ENCODE data around the gene UNC50.

- TF ChIP-seq, protein P1, sequence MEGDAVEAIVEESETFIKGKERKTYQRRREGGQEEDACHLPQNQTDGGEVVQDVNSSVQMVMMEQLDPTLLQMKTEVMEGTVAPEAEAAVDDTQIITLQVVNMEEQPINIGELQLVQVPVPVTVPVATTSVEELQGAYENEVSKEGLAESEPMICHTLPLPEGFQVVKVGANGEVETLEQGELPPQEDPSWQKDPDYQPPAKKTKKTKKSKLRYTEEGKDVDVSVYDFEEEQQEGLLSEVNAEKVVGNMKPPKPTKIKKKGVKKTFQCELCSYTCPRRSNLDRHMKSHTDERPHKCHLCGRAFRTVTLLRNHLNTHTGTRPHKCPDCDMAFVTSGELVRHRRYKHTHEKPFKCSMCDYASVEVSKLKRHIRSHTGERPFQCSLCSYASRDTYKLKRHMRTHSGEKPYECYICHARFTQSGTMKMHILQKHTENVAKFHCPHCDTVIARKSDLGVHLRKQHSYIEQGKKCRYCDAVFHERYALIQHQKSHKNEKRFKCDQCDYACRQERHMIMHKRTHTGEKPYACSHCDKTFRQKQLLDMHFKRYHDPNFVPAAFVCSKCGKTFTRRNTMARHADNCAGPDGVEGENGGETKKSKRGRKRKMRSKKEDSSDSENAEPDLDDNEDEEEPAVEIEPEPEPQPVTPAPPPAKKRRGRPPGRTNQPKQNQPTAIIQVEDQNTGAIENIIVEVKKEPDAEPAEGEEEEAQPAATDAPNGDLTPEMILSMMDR (IDR thresholded peaks at IDR 0.05): no peak
- TF ChIP-seq POLR2A (IDR thresholded peaks at IDR 0.05): no peak
Measured at GRCh38 chr2:98573426-98573825, 35.0 kb upstream of the UNC50 start.
